Measurements from ENCODE around the gene NCAM2.

The NCAM2 gene

GRCh38 chr21:21029164-21029563, 31.0 kb downstream of the NCAM2 start:
- DNase-seq, result no peak

GRCh38 chr21:21030311-21030710, 32.1 kb downstream of the NCAM2 start:
- no peak for DNase-seq

GRCh38 chr21:21034036-21034435, 35.8 kb downstream of the NCAM2 start:
- no peak for DNase-seq

- no peak for DNase-seq
Observed at GRCh38 chr21:21039624-21040170, 41.5 kb downstream of the NCAM2 start.

- DNase-seq, result no peak
Observed at GRCh38 chr21:21045518-21045917, 47.3 kb downstream of the NCAM2 start.

- no peak for DNase-seq
Observed at GRCh38 chr21:21046063-21046462, 47.9 kb downstream of the NCAM2 start.

- no peak for DNase-seq
Observed at GRCh38 chr21:21051109-21052055, 53.2 kb downstream of the NCAM2 start.

GRCh38 chr21:21052672-21053071, 54.5 kb downstream of the NCAM2 start:
- no peak for DNase-seq

- DNase-seq, result no peak
Observed at GRCh38 chr21:21057349-21058062, 59.3 kb downstream of the NCAM2 start.

- DNase-seq, result no peak
Observed at GRCh38 chr21:21063828-21064227, 65.6 kb downstream of the NCAM2 start.

GRCh38 chr21:21064353-21064752, 66.1 kb downstream of the NCAM2 start:
- DNase-seq, result no peak

GRCh38 chr21:21067375-21067774, 69.2 kb downstream of the NCAM2 start:
- DNase-seq, result no peak

- DNase-seq, result no peak
Observed at GRCh38 chr21:21074305-21074704, 76.1 kb downstream of the NCAM2 start.

GRCh38 chr21:21076051-21076450, 77.8 kb downstream of the NCAM2 start:
- DNase-seq, result no peak

GRCh38 chr21:21076491-21076890, 78.3 kb downstream of the NCAM2 start:
- DNase-seq, result no peak

GRCh38 chr21:21079646-21080045, 81.4 kb downstream of the NCAM2 start:
- no peak for DNase-seq

GRCh38 chr21:21084179-21084578, 86.0 kb downstream of the NCAM2 start:
- no peak for DNase-seq

GRCh38 chr21:21085206-21085605, 87.0 kb downstream of the NCAM2 start:
- DNase-seq, result no peak

GRCh38 chr21:21096956-21097355, 98.7 kb downstream of the NCAM2 start:
- DNase-seq, result no peak

- no peak for DNase-seq
Observed at GRCh38 chr21:21097466-21097865, 99.3 kb downstream of the NCAM2 start.

- DNase-seq, result no peak
Observed at GRCh38 chr21:21101911-21102310, 103.7 kb downstream of the NCAM2 start.

- no peak for DNase-seq
Observed at GRCh38 chr21:21102896-21103295, 104.7 kb downstream of the NCAM2 start.

GRCh38 chr21:21103692-21104091, 105.5 kb downstream of the NCAM2 start:
- DNase-seq, result no peak

- no peak for DNase-seq
Observed at GRCh38 chr21:21109736-21110135, 111.5 kb downstream of the NCAM2 start.
